ENCODE measurements around the gene ARRDC2. TPM values are rescaled to one million over a fixed set of nuclear protein-coding genes. Genes with fewer than 3 reads are reported as not detected.

Gene ARRDC2
- total RNA-seq, 1 donor from 2014 or later: 168 TPM

- H3K27ac Mint-ChIP-seq: no peak overlapping the region
- no peak for TF ChIP-seq CTCF (IDR thresholded peaks at IDR 0.05)
- intact Hi-C loops (cut with micrococcal nuclease): no loop called here
- H3K4me1 Mint-ChIP-seq: peaks cover 15% of the 10 kb centered on the region
- no peak for ATAC-seq (ENCODE audit: low read depth)
- no peaks in the 10 kb centered on the region for H3K9me3 Mint-ChIP-seq
- ChIA-PET POLR2A (interaction anchor here (1.3 to 9.3 kb wide), 5 partner anchors 25 to 61 kb away, joined by 4 to 190 read pairs (median 5); partner anchors contain the start of genes ARRDC2 and IL12RB1), CTCF (interaction anchor here (1.2 to 7.5 kb wide), 3 partner anchors 51 to 106 kb away, joined by 3 to 91 read pairs (median 3); partner anchors contain the start of gene ARRDC2)
- H3K4me3 Mint-ChIP-seq: no peak overlapping the region
- no peaks in the 10 kb centered on the region for H3K27me3 Mint-ChIP-seq
- DNase-seq: no peak
- H3K36me3 Mint-ChIP-seq (ENCODE audit: low read depth): peaks cover 15% of the 10 kb centered on the region
These were observed 54.1 kb downstream of the ARRDC2 start for GRCh38 chr19:18062028-18062427.

- intact Hi-C loops (cut with micrococcal nuclease): no loop called here
- Mint-ChIP-seq H3K27me3 (no peaks in the 10 kb centered on the region), H3K9me3 (no peaks in the 10 kb centered on the region), H3K27ac (no peak overlapping the region), H3K4me1 (peaks cover 4% of the 10 kb centered on the region), H3K4me3 (no peak overlapping the region), H3K36me3 (ENCODE audit: low read depth) (peaks cover 15% of the 10 kb centered on the region)
- no peak for TF ChIP-seq CTCF (IDR thresholded peaks at IDR 0.05)
- DNase-seq (no peak), ATAC-seq (ENCODE audit: low read depth) (no peak)
- CTCF ChIA-PET: interaction anchor here (1.0 kb wide), 1 partner anchor 89 kb away, joined by 3 read pairs; the partner anchor contains the start of gene PIK3R2
- POLR2A ChIA-PET: interaction anchor here (1.3 to 9.3 kb wide), 3 partner anchors 44 to 62 kb away, joined by 3 to 190 read pairs (median 4); partner anchors contain the start of gene ARRDC2
These were observed 55.5 kb downstream of the ARRDC2 start for GRCh38 chr19:18063463-18063862.

Other genes with a start within 250 kb of the ARRDC2 start
- not detected in 2 replicates for gene B3GNT3, start 213.0 kb upstream of the ARRDC2 start, total RNA-seq
- gene INSL3, start 186.7 kb upstream of the ARRDC2 start, total RNA-seq: 3.6 and 4.1 TPM in 2 replicates
- 213 and 256 TPM in 2 replicates for gene JAK3, start 160.2 kb upstream of the ARRDC2 start, total RNA-seq
- gene RPL18A, start 148.3 kb upstream of the ARRDC2 start, total RNA-seq: 4,113 and 4,404 TPM in 2 replicates
- gene SLC5A5, start 136.2 kb upstream of the ARRDC2 start, total RNA-seq: 0.09 and 0.12 TPM in 2 replicates
- gene CCDC124, start 75.2 kb upstream of the ARRDC2 start, total RNA-seq: 49.9 and 59.5 TPM in 2 replicates
- 0.17 TPM in 1 of 2 replicates, not detected in the other for gene KCNN1, start 41.1 kb upstream of the ARRDC2 start, total RNA-seq
- 19.9 and 20.9 TPM in 2 replicates for gene IL12RB1, start 78.8 kb downstream of the ARRDC2 start, total RNA-seq
- gene MAST3, start 89.6 kb downstream of the ARRDC2 start, total RNA-seq: 44.3 and 48.6 TPM in 2 replicates
- 12.0 and 12.7 TPM in 2 replicates for gene PIK3R2, start 145.0 kb downstream of the ARRDC2 start, total RNA-seq
- 251 and 255 TPM in 2 replicates for gene IFI30, start 165.6 kb downstream of the ARRDC2 start, total RNA-seq
- 17.3 and 17.9 TPM in 2 replicates for gene MPV17L2, start 185.0 kb downstream of the ARRDC2 start, total RNA-seq
- gene RAB3A, start 195.9 kb downstream of the ARRDC2 start, total RNA-seq: 3.8 and 4.1 TPM in 2 replicates
- gene PDE4C, start 218.3 kb downstream of the ARRDC2 start, total RNA-seq: not detected in 2 replicates